WTC11 (cell line): ENCODE measurements around the gene SEC16A. TPM values are rescaled to one million over a fixed set of nuclear protein-coding genes. Genes with fewer than 3 reads are reported as not detected.

Experiments used
- ATAC-seq: fragments of 200-7000 bp; cut with Tn5 transposase; 2 replicates; pipeline ENCODE4 v1.10.0; 2021; ENCODE audit warnings: mild to moderate bottlenecking, moderate library complexity
- CTCF ChIA-PET: fragments of 300-600 bp; sonication (Branson Sonifier 250); formaldehyde crosslinking; loops from one replicate; lab custom pipeline; 2021; ENCODE audit warnings: antibody characterized with exemption; lab: Charles Lee
- POLR2A ChIA-PET: fragments of 350-600 bp; sonication (Branson Sonifier 250); formaldehyde crosslinking; loops from one replicate; lab custom pipeline; 2021; ENCODE audit warnings: antibody characterized with exemption; lab: Charles Lee
- DNase-seq: peaks from one replicate; pipeline ENCODE4 v3.0.0; 2021; ENCODE audit warnings: low spot score
- H3K27ac Mint-ChIP-seq: 2 replicates; pipeline ENCODE4 v1.8.0; 2021; ENCODE audit warnings: mixed read lengths
- H3K27me3 Mint-ChIP-seq: 2 replicates; pipeline ENCODE4 v1.8.0; 2021; ENCODE audit warnings: low read depth, mild to moderate bottlenecking, moderate library complexity, mixed read lengths
- H3K36me3 Mint-ChIP-seq: 2 replicates; pipeline ENCODE4 v1.8.0; 2021; ENCODE audit warnings: mixed read lengths
- H3K4me1 Mint-ChIP-seq: 2 replicates; pipeline ENCODE4 v1.8.0; 2022; ENCODE audit warnings: mixed read lengths
- H3K4me3 Mint-ChIP-seq: 2 replicates; pipeline ENCODE4 v1.8.0; 2021; ENCODE audit warnings: mild to moderate bottlenecking, moderate library complexity, mixed read lengths
- H3K9me3 Mint-ChIP-seq: 2 replicates; pipeline ENCODE4 v1.8.0; 2021; ENCODE audit warnings: mixed read lengths
- AR ChIP-seq: fragments of 250-450 bp; sonication (Bioruptor Pico); IDR thresholded peaks from 2 replicates; pipeline ENCODE4 v1.9.0; 2021; ENCODE audit warnings: mild to moderate bottlenecking
- ATF2 ChIP-seq: sonication (generic); formaldehyde crosslinking; IDR thresholded peaks from 2 replicates; pipeline ENCODE4 v1.8.1; 2022; ENCODE audit warnings: low read depth, missing genetic modification reagents, borderline replicate concordance
- ATF3 ChIP-seq: sonication (generic); formaldehyde crosslinking; conservative IDR thresholded peaks from 2 replicates; pipeline ENCODE4 v1.8.1; 2022; ENCODE audit warnings: mild to moderate bottlenecking, missing genetic modification reagents
- E2F4 ChIP-seq: sonication (generic); formaldehyde crosslinking; IDR thresholded peaks from 2 replicates; pipeline ENCODE4 v1.8.1; 2022; ENCODE audit warnings: low read depth, mild to moderate bottlenecking, moderate library complexity, missing genetic modification reagents, borderline replicate concordance
- JUN ChIP-seq: sonication (generic); formaldehyde crosslinking; IDR thresholded peaks from 2 replicates; pipeline ENCODE4 v1.8.0; 2023; ENCODE audit warnings: mild to moderate bottlenecking, missing genetic modification reagents
- NFATC4 ChIP-seq: fragments of 250-450 bp; sonication (Bioruptor Pico); IDR thresholded peaks from 2 replicates; pipeline ENCODE4 v1.9.0; 2021; ENCODE audit warnings: mild to moderate bottlenecking
- SMAD3 ChIP-seq: sonication (generic); formaldehyde crosslinking; IDR thresholded peaks from 2 replicates; pipeline ENCODE4 v1.8.0; 2022; ENCODE audit warnings: missing genetic modification reagents, mild to moderate bottlenecking, borderline replicate concordance
- SMAD4 ChIP-seq: sonication (generic); formaldehyde crosslinking; IDR thresholded peaks from 2 replicates; pipeline ENCODE4 v1.8.0; 2022; ENCODE audit warnings: mild to moderate bottlenecking, missing genetic modification reagents
- TCF7 ChIP-seq: sonication (generic); formaldehyde crosslinking; IDR thresholded peaks from 2 replicates; pipeline ENCODE4 v1.8.0; 2022; ENCODE audit warnings: mild to moderate bottlenecking, low read depth, missing genetic modification reagents, moderate library complexity
- TP53 ChIP-seq: sonication (generic); formaldehyde crosslinking; IDR thresholded peaks from 2 replicates; pipeline ENCODE4 v1.8.1; 2023; ENCODE audit warnings: mild to moderate bottlenecking, missing genetic modification reagents
- USF1 ChIP-seq: sonication (generic); formaldehyde crosslinking; IDR thresholded peaks from 2 replicates; pipeline ENCODE4 v1.8.0; 2022; ENCODE audit warnings: mild to moderate bottlenecking, missing genetic modification reagents
- ZNF263 ChIP-seq: sonication (generic); formaldehyde crosslinking; IDR thresholded peaks from 2 replicates; pipeline ENCODE4 v1.8.1; 2022; ENCODE audit warnings: low read depth, mild to moderate bottlenecking, moderate library complexity, missing genetic modification reagents
- ZNF416 ChIP-seq: fragments of 250-450 bp; sonication (Bioruptor Pico); IDR thresholded peaks from 2 replicates; pipeline ENCODE4 v1.9.0; 2021; ENCODE audit warnings: mild to moderate bottlenecking, inconsistent platforms
- ZNF425 ChIP-seq: fragments of 250-450 bp; sonication (Bioruptor Pico); conservative IDR thresholded peaks from 2 replicates; pipeline ENCODE4 v1.9.0; 2021; ENCODE audit warnings: mild to moderate bottlenecking
- ZNF532 ChIP-seq: fragments of 250-450 bp; sonication (Bioruptor Pico); IDR thresholded peaks from 2 replicates; pipeline ENCODE4 v1.9.0; 2021; ENCODE audit warnings: mild to moderate bottlenecking, borderline replicate concordance
- ZNF671 ChIP-seq: fragments of 250-450 bp; sonication (Bioruptor Pico); IDR thresholded peaks from 2 replicates; pipeline ENCODE4 v1.8.0; 2021; ENCODE audit warnings: mild to moderate bottlenecking
- total RNA-seq: library from RNA; stranded (reverse); gene quantifications from 3 replicates; pipeline ENCODE4 v1.2.3, GENCODE V29; 2021

Gene SEC16A
- total RNA-seq, 1 experiment from 2014 or later: 70.9 TPM

- no peak for TF ChIP-seq E2F4 (CRISPR knock-in tag)
- no peak for TF ChIP-seq NFATC4 (CRISPR knock-in tag)
- TF ChIP-seq, all 79 proteins: peak for 0
These were observed 61.0 kb downstream of the SEC16A start (continued) for GRCh38 chr9:136421791-136422190.

GRCh38 chr9:136419092-136419420, 63.8 kb downstream of the SEC16A start:
- H3K4me1 Mint-ChIP-seq: no peaks in the 10 kb centered on the region
- no peak overlapping the region for H3K27ac Mint-ChIP-seq
- POLR2A ChIA-PET: no interaction called here
- no peaks in the 10 kb centered on the region for H3K27me3 Mint-ChIP-seq
- H3K4me3 Mint-ChIP-seq: no peak overlapping the region
- TF ChIP-seq AR (CRISPR knock-in tag) (no peak), ATF3 (CRISPR knock-in tag) (no peak), SMAD3 (CRISPR knock-in tag) (no peak), SMAD4 (CRISPR knock-in tag) (no peak)
- TF ChIP-seq, all 79 proteins: peak for 0
- ATAC-seq (no peak), DNase-seq (no peak)
- Mint-ChIP-seq H3K9me3 (no peaks in the 10 kb centered on the region), H3K36me3 (peaks cover 56% of the 10 kb centered on the region)
- CTCF ChIA-PET: no interaction called here

- ATAC-seq: no peak
- Mint-ChIP-seq H3K9me3 (no peaks in the 10 kb centered on the region), H3K36me3 (peaks cover 62% of the 10 kb centered on the region), H3K4me3 (no peak overlapping the region), H3K27me3 (no peaks in the 10 kb centered on the region), H3K27ac (no peak overlapping the region), H3K4me1 (no peaks in the 10 kb centered on the region)
- no peak for DNase-seq
- ChIA-PET POLR2A (no interaction called here), CTCF (no interaction called here)
- TF ChIP-seq USF1 (CRISPR knock-in tag): no peak
- no peak for TF ChIP-seq ZNF416 (CRISPR knock-in tag)
- TF ChIP-seq TP53: no peak
- no peak for TF ChIP-seq ZNF263 (CRISPR knock-in tag)
- no peak for TF ChIP-seq ATF2 (CRISPR knock-in tag)
- no peak for TF ChIP-seq JUN (CRISPR knock-in tag)
- no peak for TF ChIP-seq E2F4 (CRISPR knock-in tag)
- TF ChIP-seq ZNF532 (CRISPR knock-in tag): no peak
- no peak for TF ChIP-seq ZNF425 (CRISPR knock-in tag)
- no peak for TF ChIP-seq ZNF671 (CRISPR knock-in tag)
- no peak for TF ChIP-seq TCF7 (CRISPR knock-in tag)
These were observed 64.4 kb downstream of the SEC16A start for GRCh38 chr9:136418182-136419091.
